IMR-90 (cell line): ENCODE measurements around the gene ARMC10. TPM values are rescaled to one million over a fixed set of nuclear protein-coding genes. Genes with fewer than 3 reads are reported as not detected.

Source experiments
- ATAC-seq: fragments of 200-7000 bp; cut with Tn5 transposase; 2 replicates; pipeline ENCODE4 v1.9.1; 2020; ENCODE audit warnings: low read depth, mild to moderate bottlenecking, moderate library complexity
- BruUV-seq: library from RNA; stranded (reverse); fragments of 400-500 nt; replicated peaks from 2 replicates; lab custom pipeline; 2021; lab: Mats Ljungman, UMichigan
- CTCF ChIA-PET: fragments of 300-600 bp; formaldehyde crosslinking; extraction: SDS; loops from one replicate; lab custom pipeline; 2021; ENCODE audit warnings: antibody characterized with exemption; lab: Yijun Ruan, JAX
- POLR2A ChIA-PET: fragments of 300-600 bp; sonication (Branson Sonifier 250); formaldehyde crosslinking; loops from one replicate; lab custom pipeline; 2022; ENCODE audit warnings: antibody characterized with exemption; ENCODE audit not compliant: unreplicated experiment; lab: Charles Lee
- DNase-seq: peaks from one replicate; pipeline ENCODE4 v3.0.0; 2013
- H2AFZ ChIP-seq: replicated peaks from 2 replicates; pipeline ENCODE3; 2013; ENCODE audit warnings: low read length, mild to moderate bottlenecking; ENCODE audit not compliant: poor library complexity
- H2AK5ac ChIP-seq: 2 replicates; pipeline ENCODE4 v1.6.1; 2013; ENCODE audit warnings: low read depth, low read length, inconsistent platforms
- H2AK9ac ChIP-seq: replicated peaks from 2 replicates; pipeline ENCODE3; 2013; ENCODE audit warnings: mild to moderate bottlenecking, low read depth, low read length, moderate library complexity; ENCODE audit not compliant: poor library complexity
- H2BK120ac ChIP-seq: 2 replicates; pipeline ENCODE4 v1.6.1; 2013; ENCODE audit warnings: low read depth, low read length, inconsistent platforms
- H2BK15ac ChIP-seq: 3 replicates; pipeline ENCODE4 v1.6.1; 2013; ENCODE audit warnings: low read depth, low read length, inconsistent platforms
- H2BK20ac ChIP-seq: 2 replicates; pipeline ENCODE4 v1.6.1; 2013; ENCODE audit warnings: low read depth, mild to moderate bottlenecking, inconsistent platforms, low read length, moderate library complexity
- H2BK5ac ChIP-seq: 2 replicates; pipeline ENCODE4 v1.6.1; 2013; ENCODE audit warnings: mild to moderate bottlenecking, low read depth, low read length, inconsistent platforms; ENCODE audit not compliant: poor library complexity, severe bottlenecking
- H3K14ac ChIP-seq: replicated peaks from 2 replicates; pipeline ENCODE4 v1.6.1; 2013; ENCODE audit warnings: low read depth, low read length, inconsistent platforms
- H3K18ac ChIP-seq: 2 replicates; pipeline ENCODE4 v1.6.1; 2013; ENCODE audit warnings: low read depth, low read length, control low read depth
- H3K23ac ChIP-seq: 2 replicates; pipeline ENCODE4 v1.6.1; 2013; ENCODE audit warnings: low read depth, low read length, inconsistent platforms
- H3K27ac ChIP-seq: 2 replicates; pipeline ENCODE4 v1.5.1; 2013; ENCODE audit warnings: mild to moderate bottlenecking, control low read depth, low read length; ENCODE audit not compliant: insufficient read depth
- H3K27me3 ChIP-seq: 2 replicates; pipeline ENCODE4 v1.6.1; 2013; ENCODE audit warnings: low read length; ENCODE audit not compliant: control insufficient read depth, insufficient read depth
- H3K36me3 ChIP-seq: 2 replicates; pipeline ENCODE4 v1.6.1; 2013; ENCODE audit warnings: low read length, mixed read lengths; ENCODE audit not compliant: control insufficient read depth, insufficient read depth
- H3K4ac ChIP-seq: 2 replicates; pipeline ENCODE4 v1.6.1; 2013; ENCODE audit warnings: low read depth, low read length, inconsistent platforms
- H3K4me1 ChIP-seq: 2 replicates; pipeline ENCODE4 v1.6.1; 2013; ENCODE audit warnings: low read length, mixed read lengths; ENCODE audit not compliant: control insufficient read depth, insufficient read depth
- H3K4me2 ChIP-seq: 2 replicates; pipeline ENCODE4 v1.6.1; 2013; ENCODE audit warnings: low read depth, mild to moderate bottlenecking, control low read depth, low read length, moderate library complexity
- H3K4me3 ChIP-seq: 2 replicates; pipeline ENCODE4 v1.5.1; 2013; ENCODE audit warnings: low read depth, mild to moderate bottlenecking, control low read depth, low read length, moderate library complexity; ENCODE audit not compliant: insufficient read depth
- H3K56ac ChIP-seq: 2 replicates; pipeline ENCODE4 v1.6.1; 2013; ENCODE audit warnings: low read length, inconsistent platforms; ENCODE audit not compliant: insufficient read depth; ENCODE audit errors: extremely low read depth
- H3K79me1 ChIP-seq, 2 experiments: 2 replicates each; pipeline ENCODE4 v1.6.1; 2013; ENCODE audit warnings: low read length in 2 of 2, inconsistent platforms in 1 of 2, low read depth in 1 of 2
- H3K9ac ChIP-seq: 2 replicates; pipeline ENCODE4 v1.6.1; 2013; ENCODE audit warnings: low read depth, low read length, control low read depth
- H3K9me1 ChIP-seq: 2 replicates; pipeline ENCODE4 v1.6.1; 2013; ENCODE audit warnings: low read length, inconsistent platforms; ENCODE audit not compliant: insufficient read depth
- H3K9me3 ChIP-seq: 2 replicates; pipeline ENCODE4 v1.6.1; 2013; ENCODE audit warnings: low read length; ENCODE audit not compliant: control insufficient read depth, insufficient read depth
- H4K20me1 ChIP-seq: 2 replicates; pipeline ENCODE4 v1.6.1; 2013; ENCODE audit warnings: low read length, inconsistent platforms; ENCODE audit not compliant: insufficient read depth
- H4K5ac ChIP-seq: 2 replicates; pipeline ENCODE4 v1.6.1; 2013; ENCODE audit warnings: mild to moderate bottlenecking, low read depth, low read length, control low read depth
- H4K8ac ChIP-seq, 2 experiments: 2 replicates each; pipeline ENCODE4 v1.6.1; 2013; ENCODE audit warnings: low read depth in 2 of 2, low read length in 2 of 2, control low read depth in 1 of 2, inconsistent platforms in 1 of 2
- H4K91ac ChIP-seq: 2 replicates; pipeline ENCODE4 v1.6.1; 2013; ENCODE audit warnings: low read depth, low read length, inconsistent platforms; ENCODE audit not compliant: insufficient read depth
- BHLHE40 ChIP-seq: fragments of 150-350 bp; IDR thresholded peaks from 2 replicates; pipeline ENCODE4 v1.6.1; 2016; ENCODE audit warnings: mild to moderate bottlenecking, low read depth, low read length
- CEBPB ChIP-seq: IDR thresholded peaks from 2 replicates; pipeline ENCODE4 v1.6.1; 2012; ENCODE audit warnings: low read depth, low read length, improper control_type of control experiment
- CHD1 ChIP-seq: IDR thresholded peaks from 2 replicates; pipeline ENCODE4 v1.6.1; 2012; ENCODE audit warnings: low read depth, low read length, improper control_type of control experiment
- CTCF ChIP-seq: conservative IDR thresholded peaks from 2 replicates; pipeline ENCODE4 v1.5.1; 2012; ENCODE audit warnings: mild to moderate bottlenecking, low read depth, low read length, improper control_type of control experiment
- ELK1 ChIP-seq: fragments of 150-350 bp; IDR thresholded peaks from 2 replicates; pipeline ENCODE4 v1.6.1; 2016; ENCODE audit warnings: low read depth, mild to moderate bottlenecking, low read length, moderate library complexity, borderline replicate concordance
- FOS ChIP-seq: fragments of 150-350 bp; IDR thresholded peaks from 2 replicates; pipeline ENCODE4 v1.6.1; 2016; ENCODE audit warnings: low read depth, low read length
- MAFK ChIP-seq: IDR thresholded peaks from 2 replicates; pipeline ENCODE4 v1.6.1; 2012; ENCODE audit warnings: low read depth, low read length, improper control_type of control experiment
- MAZ ChIP-seq: IDR thresholded peaks from 2 replicates; pipeline ENCODE4 v1.6.1; 2012; ENCODE audit warnings: low read depth, mild to moderate bottlenecking, low read length, improper control_type of control experiment, moderate library complexity, borderline replicate concordance
- MXI1 ChIP-seq: IDR thresholded peaks from 2 replicates; pipeline ENCODE4 v1.6.1; 2012; ENCODE audit warnings: low read depth, mild to moderate bottlenecking, low read length, moderate library complexity, borderline replicate concordance
- POLR2A ChIP-seq: IDR thresholded peaks from 2 replicates; pipeline ENCODE4 v1.6.1; 2012; ENCODE audit warnings: mild to moderate bottlenecking, low read depth, low read length
- RAD21 ChIP-seq: IDR thresholded peaks from 2 replicates; pipeline ENCODE4 v1.6.1; 2012; ENCODE audit warnings: low read length, improper control_type of control experiment
- USF2 ChIP-seq: fragments of 150-350 bp; IDR thresholded peaks from 2 replicates; pipeline ENCODE4 v1.6.1; 2017; ENCODE audit warnings: mild to moderate bottlenecking, antibody characterized with exemption, low read length, low read depth
- WGBS, 2 experiments: methylation state at CpG; one replicate each; pipeline versions ENCODE4 v1.1.5 to v1.1.7; 2013; ENCODE audit warnings: missing lambda C conversion rate in 2 of 2; ENCODE audit not compliant: insufficient read length in 1 of 2; ENCODE audit errors: extremely low coverage in 2 of 2; 5-methylcytosine and 5-hydroxymethylcytosine counted together
- dilution Hi-C: fragments of 300-500 bp; cut with HindIII; formaldehyde crosslinking; loops from one replicate; pipeline ENCODE4 v1.14.3; 2018; ENCODE audit warnings: low sequenced_read_pairs; ENCODE audit not compliant: unreplicated experiment
- in situ Hi-C: fragments of 300-500 bp; cut with MboI; formaldehyde crosslinking; loops from 3 replicates; pipeline ENCODE4 v1.14.3; 2019; ENCODE audit warnings: low sequenced_read_pairs, inconsistent platforms, mixed read lengths
- intact Hi-C: fragments of 100-400 bp; cut with micrococcal nuclease; formaldehyde crosslinking; loops from 2 replicates; pipeline ENCODE4 v1.10.0; 2022
- polyA plus RNA-seq, 3 experiments: library from polyadenylated mRNA; depleted of rRNA; stranded (reverse); fragments of >200 nt; gene quantifications; 2 replicates each; pipeline ENCODE4 v1.2.3, GENCODE V29; 2012; ENCODE audit warnings: low replicate concordance in 1 of 3
- total RNA-seq: library from RNA; depleted of rRNA; stranded (reverse); fragments of >200 nt; gene quantifications from 2 replicates; pipeline ENCODE4 v1.2.3, GENCODE V29; 2012

Gene ARMC10
- total and polyA plus RNA-seq, 2 of the 4 experiments (the other 2 are of a cell fraction) = 17.4 to 21.0 TPM

- Histone ChIP-seq H2BK20ac (no peak overlapping the region; the same call in 1 of the 2 replicates), H3K56ac (no peak overlapping the region), H3K9ac (no peak overlapping the region), H2BK5ac (no peak overlapping the region), H2BK120ac (no peak overlapping the region), H3K9me1 (peaks cover 4% of the 10 kb centered on the region; the same call in 1 of the 2 replicates), H2AK9ac (no peak overlapping the region), H3K4me1 (no peaks in the 10 kb centered on the region), H3K4me2 (no peak overlapping the region), H4K91ac (no peak overlapping the region), H4K5ac (no peak overlapping the region), H3K14ac (no peak overlapping the region), H3K23ac (no peak overlapping the region), H3K18ac (no peak overlapping the region), H3K36me3 (peaks cover under 1% of the 10 kb centered on the region; the same call in 1 of the 2 replicates), H3K9me3 (no peaks in the 10 kb centered on the region), H3K4ac (no peak overlapping the region), H2AK5ac (no peak overlapping the region), H3K4me3 (no peak overlapping the region), H4K20me1 (no peaks in the 10 kb centered on the region), H4K8ac (no peak overlapping the region), H3K27me3 (no peaks in the 10 kb centered on the region), H2BK15ac (no peak overlapping the region), H3K27ac (no peak overlapping the region), H2AFZ (no peak overlapping the region), H3K79me1 (no peaks in the 10 kb centered on the region)
- CTCF ChIA-PET = no interaction called here
- in situ Hi-C loops (no loop called here), intact Hi-C loops (loop anchor here (10.0 kb wide), 1 partner anchor 180 kb away; the partner anchor contains the start of gene PMPCB), dilution Hi-C loops (no loop called here)
- TF ChIP-seq POLR2A (no peak), CTCF (no peak), BHLHE40 (no peak), USF2 (no peak), MAFK (no peak), CEBPB (no peak), RAD21 (no peak), CHD1 (no peak), FOS (no peak), ELK1 (no peak), MXI1 (no peak), MAZ (no peak)
- POLR2A ChIA-PET = no interaction called here
- DNase-seq = no peak
- BruUV-seq = no TSS peak
- no peak for ATAC-seq
- WGBS, 2 experiments = no CpG with 5 or more reads among the region's 1 CpG
These were observed 39.7 kb downstream of the ARMC10 start for GRCh38 chr7:103114576-103115008.
